Naive B cell (primary cell): Measurements from ENCODE around the gene TTYH2. TPM values are rescaled to one million over a fixed set of nuclear protein-coding genes. Genes with fewer than 3 reads are reported as not detected.

Experiments
- ATAC-seq, 2 donors: fragments of 150-1000 bp; cut with Tn5 transposase; 2 replicates each; pipeline ENCODE4 v1.10.0; 2021; ENCODE audit warnings: low read depth in 2 of 2, mild to moderate bottlenecking in 2 of 2, moderate library complexity in 2 of 2
- DNase-seq: peaks from one replicate; pipeline ENCODE4 v3.0.0; 2022
- H3K27ac Mint-ChIP-seq, 6 donors: one replicate each; pipeline ENCODE4 v1.8.0; 2020 to 2022; ENCODE audit warnings: mild to moderate bottlenecking in 6 of 6, mixed read lengths in 6 of 6, moderate library complexity in 5 of 6, inconsistent platforms in 2 of 6
- H3K27me3 Mint-ChIP-seq, 3 donors: one replicate each; pipeline ENCODE4 v1.8.0; 2021 to 2022; ENCODE audit warnings: mixed read lengths in 3 of 3, mild to moderate bottlenecking in 1 of 3
- H3K36me3 Mint-ChIP-seq, 2 donors: one replicate each; pipeline ENCODE4 v1.8.0; 2020 to 2022; ENCODE audit warnings: mixed read lengths in 2 of 2, inconsistent platforms in 1 of 2, mild to moderate bottlenecking in 1 of 2
- H3K4me1 Mint-ChIP-seq, 3 donors: one replicate each; pipeline ENCODE4 v1.8.0; 2020 to 2022; ENCODE audit warnings: mixed read lengths in 3 of 3, inconsistent platforms in 1 of 3, mild to moderate bottlenecking in 1 of 3, moderate library complexity in 1 of 3
- H3K4me3 Mint-ChIP-seq, 8 donors: one replicate each; pipeline ENCODE4 v1.8.0; 2020 to 2022; ENCODE audit warnings: mild to moderate bottlenecking in 8 of 8, mixed read lengths in 8 of 8, moderate library complexity in 8 of 8, inconsistent platforms in 2 of 8
- H3K9me3 Mint-ChIP-seq, 7 donors: one replicate each; pipeline ENCODE4 v1.8.0; 2020 to 2022; ENCODE audit warnings: mixed read lengths in 7 of 7, mild to moderate bottlenecking in 5 of 7, inconsistent platforms in 2 of 7, moderate library complexity in 1 of 7
- polyA plus RNA-seq, 6 donors: library from polyadenylated mRNA; unstranded; fragments of 300-500 nt; fragmentation: Illumina TruSeq; gene quantifications; one replicate each; pipeline ENCODE4 v1.2.3, GENCODE V29; 2021; ENCODE audit warnings: low read depth in 6 of 6

Gene TTYH2
- polyA plus RNA-seq, 6 donors from 2014 or later: 0.57 to 2.0 (median 1.1) TPM

DNA sequence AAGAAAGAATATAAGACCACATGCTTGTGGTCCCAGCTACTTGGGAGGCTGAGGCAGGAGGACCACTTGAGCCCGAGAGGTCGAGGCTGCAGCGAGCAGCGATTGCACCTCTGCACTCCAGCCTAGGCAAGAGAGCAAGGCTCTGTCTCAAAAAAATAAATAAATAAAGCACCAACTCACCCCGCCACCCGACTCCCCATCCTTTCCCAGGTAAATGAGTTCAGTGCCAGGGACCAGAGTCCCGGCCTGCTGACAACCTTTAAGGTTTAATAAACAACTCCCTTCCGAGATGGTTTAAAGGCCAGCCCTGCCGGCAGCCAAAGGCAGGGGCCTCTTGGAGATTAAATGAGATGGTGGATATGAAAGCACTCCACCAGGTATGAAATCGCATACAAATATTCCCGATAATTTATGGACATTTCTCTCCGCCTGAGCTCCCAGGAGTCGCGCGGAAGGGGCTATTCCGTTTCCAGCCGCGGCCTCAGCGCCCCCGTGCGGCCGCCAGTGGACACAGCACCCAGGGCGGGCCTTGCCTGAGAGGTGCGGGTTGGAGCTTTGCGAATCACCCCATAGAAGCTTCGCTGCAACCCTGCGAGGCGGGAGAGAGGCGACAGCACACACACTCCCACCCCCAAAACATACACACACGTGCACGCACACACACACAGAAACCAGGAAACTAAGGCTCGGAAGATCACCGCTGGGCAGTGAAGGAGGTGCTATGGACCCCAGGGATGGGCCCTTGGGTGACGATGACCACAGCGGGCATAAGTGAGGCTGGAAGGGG, 13.9 kb upstream of the TTYH2 start:
- ATAC-seq (peak; percentile 23 to 29), DNase-seq (peak; percentile 40)
- Mint-ChIP-seq H3K4me3 (peak overlapping the region in 6 of 8 donors; percentile 15 to 72 (median 62)), H3K27ac (peak overlapping the region in 2 of 6 donors; percentile 17 to 73), H3K27me3 (peaks cover 23 to 61% (median 52%) of the 10 kb centered on the region in 3 donors), H3K36me3 (peaks cover 4 to 6% of the 10 kb centered on the region in 2 donors), H3K4me1 (peaks cover 12 to 26% (median 15%) of the 10 kb centered on the region in 3 donors), H3K9me3 (peaks cover 0 to 2% (median 0%) of the 10 kb centered on the region in 7 donors)

DNA sequence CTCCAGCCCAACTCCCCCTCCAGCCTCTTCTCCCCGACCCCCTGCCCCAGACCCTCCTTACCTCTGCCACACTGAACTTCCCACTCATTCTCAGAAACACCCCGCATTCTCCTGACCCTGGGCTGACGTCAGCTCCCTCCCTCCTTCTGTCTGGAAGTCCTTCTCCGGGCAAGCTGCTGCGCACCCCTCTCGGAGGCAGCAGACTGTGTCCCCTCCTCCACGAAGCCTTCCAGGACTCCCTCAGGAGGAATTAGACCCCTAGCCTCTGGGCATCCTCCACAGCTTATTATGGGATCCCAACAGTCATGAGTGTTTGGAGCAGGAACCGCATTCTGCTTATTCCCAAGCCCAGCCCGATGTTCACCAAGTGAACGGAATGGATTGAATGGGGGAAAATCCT, 13.3 kb upstream of the TTYH2 start:
- H3K27me3 Mint-ChIP-seq: peaks cover 17 to 55% (median 46%) of the 10 kb centered on the region in 3 donors
- H3K27ac Mint-ChIP-seq: no peak overlapping the region
- H3K9me3 Mint-ChIP-seq: peaks cover 0 to 2% (median 0%) of the 10 kb centered on the region in 7 donors
- peak overlapping the region in 1 of 8 donors; percentile 63 for H3K4me3 Mint-ChIP-seq
- ATAC-seq (no peak), DNase-seq (no peak)
- H3K36me3 Mint-ChIP-seq: peaks cover 4 to 6% of the 10 kb centered on the region in 2 donors
- peaks cover 16 to 31% (median 20%) of the 10 kb centered on the region in 3 donors for H3K4me1 Mint-ChIP-seq

DNA sequence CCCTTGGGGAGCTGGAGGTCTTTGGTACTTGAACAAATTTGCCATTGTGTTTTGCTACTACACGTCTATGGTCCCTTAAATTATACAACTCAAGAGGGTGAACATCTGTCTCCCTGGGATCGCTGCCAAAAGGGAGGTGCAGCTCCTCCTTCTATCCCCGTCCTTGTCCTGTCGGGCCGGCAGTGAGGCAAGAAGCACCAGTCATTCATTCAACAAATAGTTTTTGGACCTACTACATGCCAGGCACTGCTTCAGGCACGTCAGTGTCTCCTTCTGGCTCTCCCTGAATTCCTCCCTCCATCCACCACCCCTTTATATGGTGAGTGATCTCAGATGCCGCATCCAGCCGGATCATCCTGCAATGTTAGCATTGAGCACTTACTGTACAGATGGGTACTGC, 12.1 kb upstream of the TTYH2 start:
- DNase-seq (no peak), ATAC-seq (no peak)
- peaks cover 21 to 43% (median 29%) of the 10 kb centered on the region in 3 donors for H3K4me1 Mint-ChIP-seq
- peak overlapping the region in 2 of 8 donors; percentile 42 to 93 for H3K4me3 Mint-ChIP-seq
- peaks cover 16 to 43% (median 35%) of the 10 kb centered on the region in 3 donors for H3K27me3 Mint-ChIP-seq
- peaks cover 0 to 2% (median 0%) of the 10 kb centered on the region in 7 donors for H3K9me3 Mint-ChIP-seq
- no peak overlapping the region for H3K27ac Mint-ChIP-seq
- H3K36me3 Mint-ChIP-seq: peaks cover 4 to 6% of the 10 kb centered on the region in 2 donors

DNA sequence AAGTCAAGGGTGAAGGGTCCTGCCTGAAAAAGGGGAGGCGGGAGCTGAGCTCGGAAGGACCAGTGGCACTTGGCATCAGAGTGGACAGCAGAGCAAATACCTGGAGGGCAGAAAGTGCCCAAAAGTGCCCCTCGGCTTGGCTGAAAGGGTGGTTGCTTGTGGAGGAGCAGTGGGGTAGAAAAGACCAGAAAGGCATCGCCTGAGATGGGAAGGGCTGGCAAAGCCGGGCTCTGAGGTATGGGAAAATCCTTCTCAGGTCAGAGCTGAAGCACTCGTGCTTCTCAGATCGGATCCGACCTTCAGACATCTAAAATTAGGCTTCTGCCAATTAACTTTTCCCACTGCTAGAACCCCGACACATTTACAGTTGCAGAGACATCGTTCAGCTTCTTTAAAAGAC, 11.4 kb upstream of the TTYH2 start:
- peak overlapping the region in 5 of 8 donors; percentile 10 to 93 (median 47) for H3K4me3 Mint-ChIP-seq
- peaks cover 15 to 38% (median 28%) of the 10 kb centered on the region in 3 donors for H3K27me3 Mint-ChIP-seq
- H3K4me1 Mint-ChIP-seq: peaks cover 24 to 46% (median 33%) of the 10 kb centered on the region in 3 donors
- ATAC-seq (no peak), DNase-seq (no peak)
- peaks cover 4 to 6% of the 10 kb centered on the region in 2 donors for H3K36me3 Mint-ChIP-seq
- peaks cover 0 to 2% (median 0%) of the 10 kb centered on the region in 7 donors for H3K9me3 Mint-ChIP-seq
- peak overlapping the region in 2 of 6 donors; percentile 38 to 68 for H3K27ac Mint-ChIP-seq

DNA sequence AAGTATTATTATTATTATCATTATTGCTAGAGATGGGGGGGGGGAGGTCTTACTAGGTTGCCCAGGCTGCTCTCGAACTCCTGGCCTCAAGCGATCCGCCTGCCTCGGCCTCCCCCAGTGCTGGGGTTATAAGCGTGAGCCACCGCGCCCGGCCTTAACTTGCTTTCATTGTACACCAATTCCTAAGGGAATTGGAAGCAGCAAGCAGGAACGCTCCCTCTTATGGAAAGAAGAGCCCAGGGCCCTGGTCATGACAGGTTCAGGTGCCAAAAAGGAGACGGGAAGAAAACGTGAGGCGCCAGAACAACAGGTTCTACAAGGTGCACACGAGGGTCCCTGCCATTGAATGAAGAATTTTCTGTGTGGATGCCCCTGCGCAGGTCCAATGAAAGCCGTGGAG, 10.4 kb upstream of the TTYH2 start:
- Mint-ChIP-seq H3K36me3 (peaks cover 6 to 7% of the 10 kb centered on the region in 2 donors), H3K4me1 (peaks cover 24 to 48% (median 33%) of the 10 kb centered on the region in 3 donors), H3K9me3 (peaks cover 0 to 2% (median 0%) of the 10 kb centered on the region in 7 donors), H3K4me3 (peak overlapping the region; percentile 93 to 100 (median 98)), H3K27ac (peak overlapping the region in 3 of 6 donors; percentile 95 to 98 (median 96)), H3K27me3 (peaks cover 8 to 28% (median 22%) of the 10 kb centered on the region in 3 donors)
- ATAC-seq (peak; percentile 10 to 12), DNase-seq (no peak)

DNA sequence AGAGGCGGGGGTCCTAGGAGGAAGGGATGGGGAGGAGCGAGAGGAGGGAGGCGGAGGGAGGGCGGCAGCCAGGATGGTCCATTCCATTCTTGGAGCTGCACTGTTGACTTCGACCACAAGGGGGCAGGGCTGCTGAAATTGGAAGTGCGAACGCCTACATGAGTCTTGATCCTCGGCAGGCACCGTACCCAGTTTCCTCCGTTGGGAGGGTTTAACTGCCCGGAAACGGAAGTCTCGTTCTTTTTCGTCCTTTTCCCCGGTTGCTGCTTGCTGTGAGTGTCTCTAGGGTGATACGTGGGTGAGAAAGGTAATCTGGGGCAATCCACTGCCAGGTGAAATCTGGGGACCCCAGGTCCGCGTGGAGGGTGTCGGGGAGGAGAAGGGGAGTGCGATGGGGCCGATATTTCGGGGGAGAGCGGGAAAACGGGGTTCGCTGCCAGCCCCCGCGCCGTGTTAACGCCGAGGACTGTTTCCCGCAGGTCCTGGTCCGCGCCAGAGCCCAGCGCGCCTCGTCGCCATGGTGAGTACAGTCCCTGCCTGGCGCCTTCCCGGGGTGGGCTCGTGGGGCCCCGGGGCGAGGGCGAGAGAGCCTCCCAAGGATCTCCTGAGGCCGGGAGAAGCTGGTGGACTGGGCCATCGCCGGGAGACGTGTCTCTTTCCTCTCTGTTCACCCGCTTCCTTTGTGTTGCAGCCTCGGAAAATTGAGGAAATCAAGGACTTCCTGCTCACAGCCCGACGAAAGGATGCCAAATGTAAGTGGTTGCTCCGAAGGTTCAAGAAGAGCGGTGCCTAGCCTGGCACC, 9.7 kb upstream of the TTYH2 start, which contains the start of gene RPL38:
TSS of gene RPL38 (plus strand) at position 240 of the 802 bp plus-strand sequence. CDS start at position 518, 278 bp downstream.
- Mint-ChIP-seq H3K4me1 (peaks cover 24 to 52% (median 33%) of the 10 kb centered on the region in 3 donors), H3K36me3 (peaks cover 6 to 8% of the 10 kb centered on the region in 2 donors), H3K27ac (peak within 1 kb of the TSS; percentile 94 to 99 (median 98)), H3K4me3 (peak within 1 kb of the TSS; percentile 93 to 100 (median 98)), H3K9me3 (no peaks in the 10 kb centered on the region), H3K27me3 (peaks cover 8 to 22% (median 22%) of the 10 kb centered on the region in 3 donors)
- DNase-seq (peak; percentile 92), ATAC-seq (peak; percentile 89 to 94)

DNA sequence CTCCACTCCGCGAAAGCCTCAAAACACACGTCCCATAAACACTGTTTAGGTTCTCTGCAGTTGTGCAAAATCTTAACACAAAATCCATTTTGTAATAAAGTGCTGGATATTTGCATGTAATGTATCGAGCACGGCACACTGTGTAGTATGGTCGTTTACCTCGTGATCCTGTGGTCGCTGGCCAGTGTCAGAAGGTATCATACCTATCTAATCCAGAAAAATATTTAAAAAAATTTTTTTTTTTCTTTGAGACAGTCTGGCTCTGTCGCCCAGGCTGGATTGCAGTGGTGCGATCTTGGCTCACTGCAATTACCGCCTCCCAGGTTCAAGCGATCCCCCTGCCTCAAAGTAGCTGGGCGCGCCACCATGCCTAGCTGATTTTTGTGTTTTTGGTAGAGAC, 8.9 kb upstream of the TTYH2 start:
- ATAC-seq: no peak
- Mint-ChIP-seq H3K27me3 (peaks cover 8 to 21% (median 21%) of the 10 kb centered on the region in 3 donors), H3K4me1 (peaks cover 24 to 51% (median 38%) of the 10 kb centered on the region in 3 donors), H3K9me3 (no peaks in the 10 kb centered on the region), H3K36me3 (peaks cover 6 to 8% of the 10 kb centered on the region in 2 donors), H3K4me3 (peak overlapping the region; percentile 93 to 100 (median 98)), H3K27ac (peak overlapping the region in 5 of 6 donors; percentile 74 to 99 (median 94))
- no peak for DNase-seq

DNA sequence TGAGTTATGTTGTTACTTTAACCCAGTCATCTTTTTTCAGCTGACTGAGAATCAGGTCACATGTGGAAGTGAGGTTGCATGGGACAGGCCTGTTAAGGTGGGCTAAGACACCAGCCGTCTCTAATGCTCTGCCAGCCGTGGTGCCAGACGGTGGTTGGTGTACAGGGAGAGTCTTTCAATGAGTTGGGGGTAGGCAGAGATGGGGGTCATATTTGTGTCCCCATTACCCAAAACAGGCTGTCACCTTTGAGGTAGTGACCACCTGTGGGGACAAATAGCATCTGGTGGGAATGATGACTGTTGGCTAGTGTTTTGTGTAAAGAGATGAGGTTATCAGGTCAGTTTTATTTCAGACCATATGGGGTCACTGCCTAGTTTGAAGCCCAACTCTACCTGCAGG, 8.1 kb upstream of the TTYH2 start:
- H3K27me3 Mint-ChIP-seq: peaks cover 4 to 13% (median 13%) of the 10 kb centered on the region in 3 donors
- DNase-seq: no peak
- H3K9me3 Mint-ChIP-seq: no peaks in the 10 kb centered on the region
- peak overlapping the region in 5 of 6 donors; percentile 29 to 96 (median 58) for H3K27ac Mint-ChIP-seq
- peak overlapping the region; percentile 10 to 100 (median 95) for H3K4me3 Mint-ChIP-seq
- H3K4me1 Mint-ChIP-seq: peaks cover 21 to 50% (median 34%) of the 10 kb centered on the region in 3 donors
- peaks cover 6 to 8% of the 10 kb centered on the region in 2 donors for H3K36me3 Mint-ChIP-seq
- no peak for ATAC-seq

DNA sequence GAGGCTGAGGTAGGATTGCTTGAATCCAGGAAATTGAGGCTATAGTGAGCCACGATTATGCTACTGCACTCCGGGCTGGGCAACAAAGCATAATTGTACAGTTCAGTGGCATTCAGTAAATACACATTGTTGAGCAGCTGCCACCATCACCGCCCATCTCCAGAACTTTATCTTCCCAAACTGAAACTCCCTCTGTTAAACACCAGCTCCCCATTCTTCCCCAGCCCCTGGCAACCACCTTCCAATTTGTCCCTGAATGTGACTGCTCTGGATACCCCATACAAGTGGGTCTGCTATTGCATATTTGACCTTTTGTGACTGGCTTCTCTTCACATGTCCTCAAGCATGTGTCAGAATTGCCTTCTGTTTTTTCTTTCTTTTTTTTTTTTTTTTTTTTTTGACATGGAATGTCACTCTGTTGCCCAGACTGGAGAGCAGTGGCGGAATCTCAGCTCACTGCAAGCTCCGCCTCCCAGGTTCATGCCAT, 7.0 kb upstream of the TTYH2 start:
- Mint-ChIP-seq H3K27me3 (peaks cover 2 to 4% (median 3%) of the 10 kb centered on the region in 3 donors), H3K36me3 (peaks cover 6 to 8% of the 10 kb centered on the region in 2 donors), H3K4me1 (peaks cover 25 to 56% (median 40%) of the 10 kb centered on the region in 3 donors), H3K27ac (peak overlapping the region in 4 of 6 donors; percentile 7 to 75 (median 36)), H3K9me3 (no peaks in the 10 kb centered on the region), H3K4me3 (peak overlapping the region in 5 of 8 donors; percentile 5 to 77 (median 23))
- DNase-seq (no peak), ATAC-seq (no peak)

DNA sequence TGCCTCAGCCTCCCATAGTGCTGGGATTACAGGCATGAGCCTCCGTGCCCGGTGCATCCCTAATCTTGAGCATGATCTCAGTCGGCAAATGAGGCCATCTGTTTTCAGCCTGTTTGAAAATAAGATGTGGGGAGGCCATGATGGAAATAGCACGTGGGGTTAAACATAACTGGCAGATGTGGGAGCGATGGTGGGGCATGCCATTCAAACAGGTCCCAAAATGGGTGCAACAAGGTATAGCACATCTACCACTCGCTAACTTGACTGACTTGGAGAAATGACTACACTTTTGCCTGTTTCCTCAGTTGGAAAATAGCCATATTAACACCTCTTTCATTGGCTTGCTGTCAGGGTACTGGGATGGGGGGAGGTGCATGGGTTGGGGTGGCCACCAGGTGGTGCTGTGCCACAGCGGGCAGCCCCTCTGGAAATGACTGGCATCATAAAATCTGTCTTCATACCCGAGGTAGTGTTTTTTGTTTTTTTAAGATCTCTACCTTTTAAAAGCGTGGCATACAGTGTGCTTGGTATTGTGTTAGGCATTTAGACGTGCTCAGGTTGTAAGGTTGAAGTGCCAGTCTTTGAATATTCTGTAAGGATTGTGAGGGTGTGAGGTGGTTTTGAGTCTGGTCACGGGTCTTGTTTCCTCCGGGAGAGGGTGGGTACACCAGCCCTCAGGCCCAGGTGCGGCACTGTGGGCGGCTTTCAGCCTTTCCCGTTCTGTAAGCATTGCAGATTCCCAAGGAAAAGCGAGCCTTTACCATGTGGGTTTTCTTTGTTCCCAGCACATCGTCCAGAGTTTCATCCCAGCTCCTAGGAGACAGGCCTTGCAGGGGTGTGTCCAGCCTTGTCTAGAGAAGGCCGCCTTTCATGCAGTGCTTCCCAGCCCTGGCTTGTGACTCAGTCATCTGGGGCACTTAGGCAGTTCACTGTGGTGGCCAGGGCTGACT, 2.9 kb upstream of the TTYH2 start:
- Mint-ChIP-seq H3K36me3 (peaks cover 0 to 3% of the 10 kb centered on the region in 2 donors), H3K27ac (peak overlapping the region in 4 of 6 donors; percentile 24 to 93 (median 72)), H3K4me1 (peaks cover 31 to 68% (median 50%) of the 10 kb centered on the region in 3 donors), H3K27me3 (no peaks in the 10 kb centered on the region), H3K4me3 (peak overlapping the region in 4 of 8 donors; percentile 4 to 57 (median 33)), H3K9me3 (no peaks in the 10 kb centered on the region)
- ATAC-seq (peak; percentile 40 to 46), DNase-seq (peak; percentile 71)

DNA sequence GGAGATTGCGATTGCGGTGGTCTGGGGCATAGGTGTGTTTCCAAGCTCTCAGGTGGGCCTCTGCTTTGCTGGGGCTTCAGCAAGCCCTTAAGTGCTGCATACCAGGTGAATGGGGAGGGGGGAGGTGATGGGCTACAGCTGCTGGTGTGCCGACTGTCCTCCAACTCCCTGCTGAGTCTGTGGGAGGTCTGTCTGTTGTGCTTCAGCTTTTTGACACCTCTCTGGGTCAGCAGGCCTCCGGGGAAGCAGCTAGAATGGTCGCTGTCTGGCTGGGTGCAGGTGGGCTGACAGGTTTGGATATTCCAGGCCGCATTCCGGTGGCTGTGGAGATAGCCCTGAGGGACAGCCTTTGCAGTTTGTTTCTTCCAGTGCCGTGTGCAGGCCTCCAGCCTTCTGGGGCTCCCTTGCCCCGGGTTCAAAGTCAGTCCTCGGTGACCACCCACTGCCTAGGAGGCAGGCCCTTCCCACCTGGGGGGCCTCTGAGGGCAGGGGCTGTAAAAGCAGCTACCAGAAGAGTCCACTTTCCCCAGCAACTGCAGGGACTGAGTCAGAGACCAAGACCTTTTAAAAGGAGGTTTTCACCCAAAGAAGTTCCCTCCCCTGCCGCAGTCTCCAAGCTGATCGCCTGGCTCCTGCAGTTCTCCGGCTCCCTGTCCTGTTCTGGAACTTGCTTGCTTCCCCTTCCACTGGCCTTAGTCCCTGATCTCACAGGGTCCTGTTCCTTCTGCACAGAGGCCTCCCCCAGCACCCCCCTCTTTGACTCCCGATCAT, 2.0 kb upstream of the TTYH2 start:
- Mint-ChIP-seq H3K4me3 (peak overlapping the region in 6 of 8 donors; percentile 22 to 93 (median 76)), H3K27me3 (no peaks in the 10 kb centered on the region), H3K36me3 (peaks cover 0 to 3% of the 10 kb centered on the region in 2 donors), H3K9me3 (no peaks in the 10 kb centered on the region), H3K4me1 (peaks cover 29 to 67% (median 49%) of the 10 kb centered on the region in 3 donors), H3K27ac (peak overlapping the region in 3 of 6 donors; percentile 8 to 83 (median 68))
- no peak for DNase-seq
- no peak for ATAC-seq
